Activated CD4-positive, alpha-beta memory T cell treated with anti-CD3 and anti-CD28 coated beads for 36 hours (primary cell): ENCODE results near the gene CASP8. TPM values are rescaled to one million over a fixed set of nuclear protein-coding genes. Genes with fewer than 3 reads are reported as not detected.

Source experiments
- CTCF ChIA-PET: fragments of 350-600 bp; sonication (Branson Sonifier 250); formaldehyde crosslinking; loops from one replicate; lab custom pipeline; 2021; ENCODE audit warnings: antibody characterized with exemption, inconsistent platforms; lab: Charles Lee
- POLR2A ChIA-PET: fragments of 350-600 bp; sonication (Branson Sonifier 250); formaldehyde crosslinking; loops from one replicate; lab custom pipeline; 2021; ENCODE audit warnings: antibody characterized with exemption; lab: Charles Lee
- DNase-seq: peaks from one replicate; pipeline ENCODE4 v3.0.0-alpha.2; 2020
- H3K27ac Mint-ChIP-seq: one replicate; pipeline ENCODE4 v1.8.0; 2021; ENCODE audit warnings: mixed read lengths
- H3K27me3 Mint-ChIP-seq: one replicate; pipeline ENCODE4 v1.8.0; 2021; ENCODE audit warnings: mixed read lengths
- H3K36me3 Mint-ChIP-seq: one replicate; pipeline ENCODE4 v1.8.0; 2021; ENCODE audit warnings: mixed read lengths
- H3K4me1 Mint-ChIP-seq: one replicate; pipeline ENCODE4 v1.8.0; 2021; ENCODE audit warnings: low read depth, mixed read lengths
- H3K4me3 Mint-ChIP-seq: one replicate; pipeline ENCODE4 v1.8.0; 2021; ENCODE audit warnings: mild to moderate bottlenecking, mixed read lengths
- H3K9me3 Mint-ChIP-seq: one replicate; pipeline ENCODE4 v1.8.0; 2021; ENCODE audit warnings: mixed read lengths
- intact Hi-C: fragments of 100-400 bp; cut with micrococcal nuclease; formaldehyde crosslinking; loops from one replicate; pipeline ENCODE4 v1.15.1; 2023
- total RNA-seq, 2 experiments: library from RNA; stranded (reverse); gene quantifications; one replicate each; pipeline ENCODE4 v1.2.3, GENCODE V29; 2021

Gene CASP8
- total RNA-seq, 2 experiments from 2014 or later = 55.9 to 56.3 TPM

DNA sequence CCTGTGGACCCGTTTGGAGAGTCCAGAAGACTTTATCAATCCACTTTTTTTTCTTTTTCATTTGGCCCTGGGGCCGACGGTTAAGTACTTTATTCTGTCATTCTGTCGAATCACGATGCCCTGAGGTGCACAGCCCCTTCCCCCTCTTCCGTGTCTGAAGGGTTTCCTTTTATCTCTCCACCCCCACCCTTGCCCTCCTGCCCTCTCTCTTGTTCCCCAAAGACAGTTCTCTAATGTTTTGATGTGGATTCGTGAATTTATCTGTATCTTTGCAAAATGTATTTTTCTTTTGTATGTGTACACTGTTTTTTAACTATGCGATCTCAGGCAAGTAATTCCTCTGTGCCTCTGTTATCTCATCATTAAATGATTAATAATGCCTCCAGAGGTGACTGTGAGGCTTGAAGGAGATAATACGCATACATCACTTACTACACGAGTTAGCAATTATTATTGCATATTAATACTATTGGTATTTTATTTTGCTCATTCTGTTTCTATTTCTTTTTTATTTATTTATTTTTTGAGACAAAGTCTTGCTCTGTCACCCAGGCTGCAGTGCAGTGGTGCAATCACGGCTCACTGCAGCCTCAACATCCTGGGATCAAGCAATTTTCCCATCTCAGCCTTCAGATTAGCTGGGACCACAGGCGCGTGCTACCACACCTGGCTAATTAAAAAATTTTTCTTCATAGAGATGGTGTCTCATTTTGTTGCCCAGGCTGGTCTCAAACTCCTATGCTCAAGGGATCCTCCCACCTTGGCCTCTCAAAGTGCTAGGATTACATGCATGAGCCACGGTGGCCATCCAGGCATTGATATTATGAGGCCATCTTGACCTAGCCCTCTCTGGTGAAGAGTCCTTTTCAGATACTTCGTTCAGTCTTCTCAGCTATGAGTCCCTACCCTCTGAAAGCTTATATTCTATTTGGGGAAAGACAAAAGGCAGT lies 1.4 kb upstream of the CASP8 start:
- H3K4me1 Mint-ChIP-seq = peaks cover 68% of the 10 kb centered on the region
- H3K4me3 Mint-ChIP-seq = peak overlapping the region; percentile 85
- H3K27me3 Mint-ChIP-seq = no peaks in the 10 kb centered on the region
- H3K36me3 Mint-ChIP-seq = peaks cover 30% of the 10 kb centered on the region
- ChIA-PET POLR2A (interaction anchor here (1.0 to 9.8 kb wide), 5 partner anchors 11 to 395 kb away, joined by 3 to 96 read pairs (median 28); partner anchors contain the start of genes CASP10, CFLAR and CLK1), CTCF (interaction anchor here (1.0 to 8.9 kb wide), 6 partner anchors 12 to 193 kb away, joined by 3 to 120 read pairs (median 4); partner anchors contain the start of genes STRADB and TRAK2)
- H3K9me3 Mint-ChIP-seq = no peaks in the 10 kb centered on the region
- no peak for DNase-seq
- intact Hi-C loops = loop anchor here (1.0 to 10.0 kb wide), 8 partner anchors 23 to 554 kb away; partner anchors contain the start of genes CASP10, NIF3L1, PPIL3 and STRADB
- H3K27ac Mint-ChIP-seq = peak overlapping the region; percentile 98

DNA sequence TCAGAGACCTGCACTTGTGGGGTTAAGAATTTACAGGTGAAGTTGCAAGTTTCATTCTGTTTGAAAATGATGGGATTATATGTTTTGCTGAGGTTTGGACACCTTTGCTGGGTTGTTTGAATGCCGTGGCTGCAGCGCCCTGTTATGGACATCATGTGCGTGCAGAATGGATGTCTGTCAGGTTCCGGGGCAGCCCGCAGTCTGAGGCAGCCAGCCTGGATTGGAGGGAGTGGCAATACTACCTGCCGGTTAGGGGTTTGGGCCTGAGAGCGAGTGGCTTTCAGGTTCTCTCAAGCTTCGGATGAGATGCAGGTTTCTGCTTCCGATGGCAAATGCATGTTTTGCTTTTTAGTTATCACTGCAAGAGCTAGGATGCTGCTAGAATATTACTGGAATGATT lies 1.1 kb downstream of the CASP8 start:
- intact Hi-C loops = loop anchor here (2.0 to 5.0 kb wide), 3 partner anchors 143 to 1006 kb away; partner anchors contain the start of genes NOP58 and TMEM237
- peak overlapping the region; percentile 100 for H3K4me3 Mint-ChIP-seq
- CTCF ChIA-PET = interaction anchor here (0.7 to 8.9 kb wide), 8 partner anchors 7 to 103 kb away, joined by 3 to 120 read pairs (median 4); partner anchors contain the start of gene CASP10

DNA sequence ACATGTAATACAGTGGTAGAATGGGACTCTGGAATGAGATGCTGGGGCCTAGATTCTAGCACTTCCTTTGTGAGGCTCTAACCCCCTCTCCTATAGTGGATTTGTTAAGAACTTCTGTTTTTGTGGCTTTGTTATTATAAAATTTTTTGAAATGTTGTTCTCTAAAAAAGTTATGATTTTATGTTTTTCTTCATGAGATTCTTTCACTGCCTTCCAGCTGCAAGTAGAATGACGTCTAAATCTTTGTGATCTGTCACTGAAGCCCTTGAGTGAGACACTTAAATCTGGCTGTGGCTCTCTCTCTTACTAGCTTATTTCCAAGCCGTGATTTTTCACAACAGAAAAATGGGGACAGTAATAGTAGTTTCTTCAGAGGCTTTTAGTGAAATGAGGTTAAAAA lies 1.6 kb downstream of the CASP8 start:
- intact Hi-C loops = loop anchor here (1.0 to 5.0 kb wide), 5 partner anchors 10 to 1005 kb away; partner anchors contain the start of genes NOP58 and TMEM237
- DNase-seq = no peak
- peak overlapping the region; percentile 100 for H3K4me3 Mint-ChIP-seq
- H3K9me3 Mint-ChIP-seq = no peaks in the 10 kb centered on the region
- peak overlapping the region; percentile 100 for H3K27ac Mint-ChIP-seq
- POLR2A ChIA-PET = interaction anchor here (0.9 to 9.8 kb wide), 9 partner anchors 8 to 398 kb away, joined by 3 to 96 read pairs (median 16); partner anchors contain the start of genes CFLAR, CLK1, STRADB and TRAK2
- no peaks in the 10 kb centered on the region for H3K27me3 Mint-ChIP-seq
- peaks cover 70% of the 10 kb centered on the region for H3K4me1 Mint-ChIP-seq
- H3K36me3 Mint-ChIP-seq = peaks cover 30% of the 10 kb centered on the region
- CTCF ChIA-PET = interaction anchor here (0.7 to 8.9 kb wide), 8 partner anchors 8 to 373 kb away, joined by 3 to 120 read pairs (median 4); partner anchors contain the start of genes CASP10, NIF3L1 and PPIL3

More for the DNA sequence above, 1.1 kb downstream of the CASP8 start:
- H3K36me3 Mint-ChIP-seq = peaks cover 28% of the 10 kb centered on the region
- peaks cover 70% of the 10 kb centered on the region for H3K4me1 Mint-ChIP-seq
- no peaks in the 10 kb centered on the region for H3K27me3 Mint-ChIP-seq
- POLR2A ChIA-PET = interaction anchor here (0.9 to 9.8 kb wide), 9 partner anchors 8 to 397 kb away, joined by 3 to 96 read pairs (median 11); partner anchors contain the start of genes CFLAR, CLK1, STRADB and TRAK2
- peak; percentile 82 for DNase-seq
- H3K9me3 Mint-ChIP-seq = no peaks in the 10 kb centered on the region
- H3K27ac Mint-ChIP-seq = peak overlapping the region; percentile 100

DNA sequence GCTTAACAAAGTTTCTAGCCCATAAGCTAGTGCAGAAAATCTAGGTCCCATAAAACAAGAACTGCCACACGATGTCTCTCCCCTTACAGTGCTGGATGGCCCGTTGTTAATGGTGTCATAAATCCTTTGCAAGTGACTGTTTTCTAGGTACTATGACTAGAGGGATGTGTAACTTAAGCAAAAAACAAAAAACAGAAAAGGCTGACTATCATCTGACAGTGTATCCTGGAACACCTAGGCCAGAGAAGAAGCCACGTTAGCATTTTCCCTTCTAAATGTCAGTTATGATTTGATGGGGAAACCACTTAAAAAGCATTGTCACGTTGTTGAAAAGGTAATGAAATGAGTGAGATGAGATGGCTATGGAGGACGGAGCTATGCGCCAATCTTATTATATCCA lies 2.4 kb downstream of the CASP8 start:
- Mint-ChIP-seq H3K4me1 (peaks cover 71% of the 10 kb centered on the region), H3K9me3 (no peaks in the 10 kb centered on the region), H3K27me3 (no peaks in the 10 kb centered on the region), H3K4me3 (peak overlapping the region; percentile 74), H3K27ac (peak overlapping the region; percentile 95), H3K36me3 (peaks cover 34% of the 10 kb centered on the region)
- intact Hi-C loops = loop anchor here (1.0 to 5.0 kb wide), 4 partner anchors 10 to 1005 kb away; partner anchors contain the start of genes NOP58 and TMEM237
- CTCF ChIA-PET = interaction anchor here (0.6 to 8.9 kb wide), 11 partner anchors 9 to 374 kb away, joined by 3 to 120 read pairs (median 4); partner anchors contain the start of genes CASP10, NIF3L1 and PPIL3
- POLR2A ChIA-PET = interaction anchor here (0.9 to 9.8 kb wide), 10 partner anchors 9 to 399 kb away, joined by 3 to 96 read pairs (median 13); partner anchors contain the start of genes CFLAR, CLK1, STRADB and TRAK2
- peak; percentile 67 for DNase-seq

DNA sequence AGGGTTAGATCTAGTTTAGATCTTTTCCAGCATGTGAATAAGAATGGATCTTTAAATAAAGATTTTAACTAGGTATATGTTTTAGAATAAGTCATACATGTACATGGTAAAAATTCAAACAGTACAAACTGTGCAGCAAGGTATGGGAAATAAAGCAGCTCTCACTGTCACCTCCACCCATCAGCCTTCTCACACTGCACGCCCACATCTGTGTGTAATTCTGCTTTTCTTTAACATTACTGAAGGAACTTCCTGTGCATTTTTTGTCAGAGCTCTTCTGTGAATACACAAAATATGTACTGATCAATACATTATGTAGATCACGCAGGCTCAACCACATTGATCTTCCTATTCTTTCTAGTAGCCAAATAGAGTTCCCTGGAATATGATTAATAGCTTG lies 3.4 kb downstream of the CASP8 start:
- ChIA-PET POLR2A (interaction anchor here (1.0 to 9.8 kb wide), 4 partner anchors 10 to 129 kb away, joined by 3 to 96 read pairs (median 18); no protein-coding TSS in a partner anchor), CTCF (interaction anchor here (1.0 to 8.9 kb wide), 7 partner anchors 10 to 300 kb away, joined by 3 to 120 read pairs (median 5); partner anchors contain the start of gene ORC2)
- peaks cover 38% of the 10 kb centered on the region for H3K36me3 Mint-ChIP-seq
- no peaks in the 10 kb centered on the region for H3K27me3 Mint-ChIP-seq
- H3K4me1 Mint-ChIP-seq = peaks cover 70% of the 10 kb centered on the region
- H3K9me3 Mint-ChIP-seq = no peaks in the 10 kb centered on the region
- intact Hi-C loops = loop anchor here (2.0 to 5.0 kb wide), 3 partner anchors 379 to 1004 kb away; partner anchors contain the start of genes NOP58 and TMEM237
- H3K4me3 Mint-ChIP-seq = peak overlapping the region; percentile 55
- peak overlapping the region; percentile 95 for H3K27ac Mint-ChIP-seq
- DNase-seq = peak; percentile 48

DNA sequence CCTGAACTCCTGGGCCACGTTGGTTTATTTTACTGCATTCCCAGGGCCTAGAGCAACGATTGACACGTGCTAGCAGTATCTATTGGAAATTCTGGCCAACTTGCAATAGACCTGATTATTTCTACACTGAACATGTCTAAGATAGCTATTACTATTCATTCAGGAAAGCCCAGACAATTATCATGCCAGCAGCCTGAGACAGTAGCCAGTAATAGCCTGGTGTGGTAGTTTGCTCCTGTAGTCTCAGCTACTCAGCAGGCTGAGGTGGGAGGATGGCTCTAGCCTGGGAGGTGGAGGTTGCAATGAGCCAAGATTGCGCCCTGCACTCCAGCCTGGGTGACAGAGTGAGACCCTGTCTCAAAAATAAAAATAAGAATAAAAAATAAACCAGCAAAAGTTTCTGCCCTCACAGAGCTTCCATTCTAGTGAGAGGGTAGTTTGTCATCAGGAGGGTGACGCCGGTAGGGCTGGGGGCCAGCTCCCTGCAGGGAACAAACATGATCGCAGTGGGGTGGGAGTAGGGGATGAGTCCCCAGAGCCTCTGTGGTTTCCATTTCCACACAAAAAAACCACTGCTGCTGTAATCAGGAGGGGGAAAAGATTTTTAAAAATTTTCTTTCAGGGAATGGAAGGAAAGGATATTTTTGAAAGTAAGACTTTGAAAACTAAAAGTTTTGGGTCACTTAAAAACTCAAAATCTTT lies 4.3 kb downstream of the CASP8 start:
- intact Hi-C loops = loop anchor here (5.0 kb wide), 2 partner anchors 378 to 1003 kb away; partner anchors contain the start of genes NOP58 and TMEM237
- CTCF ChIA-PET = interaction anchor here (1.0 to 8.9 kb wide), 6 partner anchors 9 to 301 kb away, joined by 3 to 120 read pairs (median 6); partner anchors contain the start of gene ORC2
- Mint-ChIP-seq H3K36me3 (peaks cover 45% of the 10 kb centered on the region), H3K27ac (peak overlapping the region; percentile 95), H3K27me3 (no peaks in the 10 kb centered on the region), H3K4me3 (peak overlapping the region; percentile 55), H3K4me1 (peaks cover 70% of the 10 kb centered on the region), H3K9me3 (no peaks in the 10 kb centered on the region)
- no peak for DNase-seq
- POLR2A ChIA-PET = interaction anchor here (0.5 to 9.8 kb wide), 5 partner anchors 7 to 31 kb away, joined by 3 to 96 read pairs (median 16); no protein-coding TSS in a partner anchor

DNA sequence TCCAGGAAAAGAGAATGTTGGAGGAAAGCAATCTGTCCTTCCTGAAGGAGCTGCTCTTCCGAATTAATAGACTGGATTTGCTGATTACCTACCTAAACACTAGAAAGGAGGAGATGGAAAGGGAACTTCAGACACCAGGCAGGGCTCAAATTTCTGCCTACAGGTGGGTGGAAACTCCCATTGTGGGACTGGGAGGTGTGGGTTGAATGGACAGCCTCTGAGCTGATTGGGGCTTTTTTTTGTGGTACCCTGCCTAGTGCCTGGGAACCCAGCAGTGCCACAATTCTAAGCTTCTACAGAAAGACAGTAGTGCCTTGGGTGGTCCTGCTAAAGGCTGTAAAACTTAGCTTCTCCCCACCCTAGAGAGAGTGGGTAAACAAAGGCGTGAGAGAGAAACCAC lies 6.3 kb downstream of the CASP8 start:
- Mint-ChIP-seq H3K4me1 (peaks cover 89% of the 10 kb centered on the region), H3K36me3 (peaks cover 55% of the 10 kb centered on the region), H3K9me3 (no peaks in the 10 kb centered on the region), H3K27ac (peak overlapping the region; percentile 61), H3K4me3 (peak overlapping the region; percentile 36), H3K27me3 (no peaks in the 10 kb centered on the region)
- DNase-seq = no peak
- ChIA-PET CTCF (interaction anchor here (1.0 to 8.9 kb wide), 3 partner anchors 11 to 33 kb away, joined by 3 to 120 read pairs (median 6); no protein-coding TSS in a partner anchor), POLR2A (interaction anchor here (1.0 kb wide), 1 partner anchor 30 kb away, joined by 3 read pairs; no protein-coding TSS in a partner anchor)
- intact Hi-C loops = no loop called here

DNA sequence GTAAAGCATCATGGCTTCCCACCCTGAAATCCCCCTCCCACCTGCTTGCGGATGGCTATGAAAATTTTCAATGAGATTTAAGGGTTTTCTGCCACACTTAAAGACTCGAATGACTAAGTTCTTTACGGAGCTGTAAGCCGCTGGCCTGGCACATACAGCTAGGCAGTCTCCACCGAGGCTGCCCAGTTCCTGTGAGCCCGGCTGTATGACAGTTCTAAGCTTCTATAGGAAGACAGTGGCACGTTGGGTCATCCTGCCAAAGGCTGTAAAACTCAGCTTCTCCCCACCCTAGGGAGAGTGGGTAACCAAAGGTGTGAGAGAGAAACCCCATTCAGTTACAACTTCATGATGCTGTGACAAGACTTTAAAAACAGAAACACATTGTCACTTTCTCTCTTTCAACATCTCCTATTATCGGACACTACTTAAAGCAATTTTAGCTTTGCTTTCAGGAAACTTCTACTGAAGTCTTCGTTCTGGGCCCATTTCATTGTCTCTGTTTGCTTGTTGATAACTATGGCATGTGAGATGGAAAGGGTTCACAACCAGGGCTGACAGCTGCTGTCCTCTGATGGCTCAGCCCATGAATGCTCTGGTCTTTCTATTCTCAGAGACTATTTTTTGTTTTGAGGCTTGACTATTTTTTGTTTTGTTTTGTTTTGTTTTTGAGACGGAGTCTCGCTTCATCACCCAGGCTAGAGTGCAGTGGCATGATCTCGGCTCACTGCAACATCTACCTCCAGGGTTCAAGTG lies 7.1 kb downstream of the CASP8 start:
- DNase-seq = peak; percentile 61
- Mint-ChIP-seq H3K27me3 (no peaks in the 10 kb centered on the region), H3K36me3 (peaks cover 57% of the 10 kb centered on the region), H3K4me3 (peak overlapping the region; percentile 12), H3K27ac (peak overlapping the region; percentile 61), H3K4me1 (peaks cover 93% of the 10 kb centered on the region), H3K9me3 (no peaks in the 10 kb centered on the region)
- CTCF ChIA-PET = interaction anchor here (1.0 to 8.9 kb wide), 2 partner anchors 31 to 34 kb away, joined by 3 to 120 read pairs; no protein-coding TSS in a partner anchor
- POLR2A ChIA-PET = interaction anchor here (1.0 to 1.4 kb wide), 3 partner anchors 31 to 34 kb away, joined by 3 to 4 read pairs (median 4); no protein-coding TSS in a partner anchor
- intact Hi-C loops = no loop called here

DNA sequence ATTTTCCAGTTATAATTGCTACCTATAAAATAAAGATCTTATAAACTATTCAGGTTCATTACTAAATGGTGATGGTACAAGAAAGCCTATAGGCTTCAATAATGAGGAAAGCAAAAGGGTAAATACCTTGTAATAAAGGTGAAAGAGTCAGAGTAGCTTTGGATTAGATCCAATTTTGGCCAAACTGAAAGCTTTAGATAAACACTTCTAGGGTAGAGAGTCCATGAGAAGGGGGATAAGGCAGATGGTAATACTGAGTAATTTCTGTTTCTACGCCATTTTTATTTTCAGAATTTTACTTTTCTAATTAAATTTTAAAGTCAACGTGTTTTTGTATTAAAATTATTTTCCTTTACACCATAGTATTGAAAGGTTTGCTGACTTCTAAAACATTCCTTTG lies 9.4 kb downstream of the CASP8 start:
- H3K4me1 Mint-ChIP-seq = peaks cover 89% of the 10 kb centered on the region
- H3K36me3 Mint-ChIP-seq = peaks cover 72% of the 10 kb centered on the region
- no peak overlapping the region for H3K27ac Mint-ChIP-seq
- POLR2A ChIA-PET = interaction anchor here (1.5 to 1.6 kb wide), 2 partner anchors 13 to 36 kb away, joined by 4 read pairs; no protein-coding TSS in a partner anchor
- H3K4me3 Mint-ChIP-seq = no peak overlapping the region
- intact Hi-C loops = loop anchor here (5.0 kb wide), 1 partner anchor 32 kb away; no protein-coding TSS in a partner anchor
- CTCF ChIA-PET = interaction anchor here (0.7 to 2.8 kb wide), 6 partner anchors 9 to 94 kb away, joined by 3 to 10 read pairs (median 4); partner anchors contain the start of gene CASP8
- no peaks in the 10 kb centered on the region for H3K9me3 Mint-ChIP-seq
- no peaks in the 10 kb centered on the region for H3K27me3 Mint-ChIP-seq
- no peak for DNase-seq
